ENCODE results near the gene MGAT3. TPM values are rescaled to one million over a fixed set of nuclear protein-coding genes. Genes with fewer than 3 reads are reported as not detected.

MGAT3 gene
- polyA plus RNA-seq, 1 experiment: 0.10 TPM

GRCh38 chr22:39450258-39450955 lies 6.4 kb upstream of the MGAT3 start:
- Histone ChIP-seq H3K27ac (ENCODE audit: low read depth, low read length) (no peak overlapping the region), H3K4me3 (ENCODE audit: low read depth, low read length) (no peak overlapping the region), H3K27me3 (ENCODE audit: control insufficient read depth, insufficient read depth, low read length) (peaks cover 36% of the 10 kb centered on the region), H3K9me3 (ENCODE audit: control insufficient read depth, insufficient read depth, low read length) (no peaks in the 10 kb centered on the region; the same call in 1 of the 2 replicates)
- POLR2A ChIA-PET: no interaction called here
- CTCF ChIA-PET: no interaction called here
- DNase-seq (ENCODE audit: low read depth, low spot score): no peak
- no peak for TF ChIP-seq CTCF (IDR thresholded peaks at IDR 0.05; ENCODE audit: low read depth, low read length)

GRCh38 chr22:39452740-39453040 lies 4.1 kb upstream of the MGAT3 start:
- peaks cover 47% of the 10 kb centered on the region for H3K27me3 ChIP-seq (ENCODE audit: control insufficient read depth, insufficient read depth, low read length)
- no peak overlapping the region for H3K4me3 ChIP-seq (ENCODE audit: low read depth, low read length)
- ChIA-PET CTCF (interaction anchor here (1.3 kb wide), 1 partner anchor 16 kb away, joined by 4 read pairs; no protein-coding TSS in a partner anchor), POLR2A (no interaction called here)
- H3K9me3 ChIP-seq (ENCODE audit: control insufficient read depth, insufficient read depth, low read length): peaks cover 5% of the 10 kb centered on the region; the same call in 1 of the 2 replicates
- no peak overlapping the region for H3K27ac ChIP-seq (ENCODE audit: low read depth, low read length)
- no peak for DNase-seq (ENCODE audit: low read depth, low spot score)
- TF ChIP-seq CTCF (IDR thresholded peaks at IDR 0.05; ENCODE audit: low read depth, low read length): no peak

- no peak for TF ChIP-seq CTCF (IDR thresholded peaks at IDR 0.05; ENCODE audit: low read depth, low read length)
- Histone ChIP-seq H3K27ac (ENCODE audit: low read depth, low read length) (no peak overlapping the region), H3K4me3 (ENCODE audit: low read depth, low read length) (no peak overlapping the region), H3K9me3 (ENCODE audit: control insufficient read depth, insufficient read depth, low read length) (peaks cover 5% of the 10 kb centered on the region; the same call in 1 of the 2 replicates), H3K27me3 (ENCODE audit: control insufficient read depth, insufficient read depth, low read length) (peaks cover 54% of the 10 kb centered on the region)
- DNase-seq (ENCODE audit: low read depth, low spot score): no peak
- POLR2A ChIA-PET: interaction anchor here (0.6 kb wide), 1 partner anchor 699 kb away, joined by 4 read pairs; no protein-coding TSS in a partner anchor
- CTCF ChIA-PET: interaction anchor here (1.3 kb wide), 1 partner anchor 17 kb away, joined by 4 read pairs; no protein-coding TSS in a partner anchor
Observed at GRCh38 chr22:39453765-39454378, 2.9 kb upstream of the MGAT3 start.

- ChIA-PET POLR2A (no interaction called here), CTCF (no interaction called here)
- H3K9me3 ChIP-seq (ENCODE audit: control insufficient read depth, insufficient read depth, low read length): peaks cover 5% of the 10 kb centered on the region; the same call in 1 of the 2 replicates
- peaks cover 54% of the 10 kb centered on the region for H3K27me3 ChIP-seq (ENCODE audit: control insufficient read depth, insufficient read depth, low read length)
- TF ChIP-seq CTCF (IDR thresholded peaks at IDR 0.05; ENCODE audit: low read depth, low read length): no peak
- DNase-seq (ENCODE audit: low read depth, low spot score): no peak
- H3K4me3 ChIP-seq (ENCODE audit: low read depth, low read length): no peak overlapping the region
- no peak overlapping the region for H3K27ac ChIP-seq (ENCODE audit: low read depth, low read length)
Observed at GRCh38 chr22:39454385-39454871, 2.4 kb upstream of the MGAT3 start.

GRCh38 chr22:39457198-39457555 lies 365 bp downstream of the MGAT3 start:
- no peak for DNase-seq (ENCODE audit: low read depth, low spot score)
- ChIA-PET CTCF (no interaction called here), POLR2A (no interaction called here)
- H3K27me3 ChIP-seq (ENCODE audit: control insufficient read depth, insufficient read depth, low read length): peaks cover 57% of the 10 kb centered on the region
- no peak overlapping the region for H3K27ac ChIP-seq (ENCODE audit: low read depth, low read length)
- peaks cover 5% of the 10 kb centered on the region; the same call in 1 of the 2 replicates for H3K9me3 ChIP-seq (ENCODE audit: control insufficient read depth, insufficient read depth, low read length)
- H3K4me3 ChIP-seq (ENCODE audit: low read depth, low read length): no peak overlapping the region; the same call in 1 of the 2 replicates
- no peak for TF ChIP-seq CTCF (IDR thresholded peaks at IDR 0.05; ENCODE audit: low read depth, low read length)
